Raji (cell line): ENCODE data around the gene SPATA6L.

Experiments
- POLR2A ChIP-seq: IDR thresholded peaks from 2 replicates; pipeline ENCODE4 v1.6.1; 2011; ENCODE audit warnings: low read depth, low read length, control low read depth; ENCODE audit not compliant: insufficient read depth

SPATA6L gene

GRCh38 chr9:4662108-4662988 is 3.9 kb downstream of the SPATA6L start, which contains the start of gene PLPP6:
PLPP6 (plus strand) TSS chr9:4662294; CDS start chr9:4662376, 82 bp downstream.
- TF ChIP-seq POLR2A: peak; percentile 73

GRCh38 chr9:4661611-4662010 is 4.7 kb downstream of the SPATA6L start:
- no peak for TF ChIP-seq POLR2A

DNA sequence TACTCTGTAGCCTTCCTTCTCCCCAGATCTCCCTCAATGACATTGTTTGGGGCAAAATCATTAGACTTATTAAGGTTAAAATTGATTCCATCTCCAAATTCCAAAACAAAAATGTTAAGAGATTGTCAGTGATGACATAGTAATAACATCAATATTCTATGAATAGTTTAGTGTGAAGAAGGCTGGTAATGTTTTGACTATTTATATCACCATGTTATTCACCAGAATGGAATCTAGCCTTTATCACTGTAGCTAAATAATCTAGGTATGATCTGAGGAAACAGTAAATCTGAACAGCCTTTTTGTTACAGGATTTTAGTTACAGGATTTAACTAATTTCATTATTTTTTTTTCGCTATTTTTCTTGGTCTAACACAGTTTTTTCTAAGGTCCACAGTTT is 5.1 kb downstream of the SPATA6L start:
- TF ChIP-seq POLR2A: no peak

DNA sequence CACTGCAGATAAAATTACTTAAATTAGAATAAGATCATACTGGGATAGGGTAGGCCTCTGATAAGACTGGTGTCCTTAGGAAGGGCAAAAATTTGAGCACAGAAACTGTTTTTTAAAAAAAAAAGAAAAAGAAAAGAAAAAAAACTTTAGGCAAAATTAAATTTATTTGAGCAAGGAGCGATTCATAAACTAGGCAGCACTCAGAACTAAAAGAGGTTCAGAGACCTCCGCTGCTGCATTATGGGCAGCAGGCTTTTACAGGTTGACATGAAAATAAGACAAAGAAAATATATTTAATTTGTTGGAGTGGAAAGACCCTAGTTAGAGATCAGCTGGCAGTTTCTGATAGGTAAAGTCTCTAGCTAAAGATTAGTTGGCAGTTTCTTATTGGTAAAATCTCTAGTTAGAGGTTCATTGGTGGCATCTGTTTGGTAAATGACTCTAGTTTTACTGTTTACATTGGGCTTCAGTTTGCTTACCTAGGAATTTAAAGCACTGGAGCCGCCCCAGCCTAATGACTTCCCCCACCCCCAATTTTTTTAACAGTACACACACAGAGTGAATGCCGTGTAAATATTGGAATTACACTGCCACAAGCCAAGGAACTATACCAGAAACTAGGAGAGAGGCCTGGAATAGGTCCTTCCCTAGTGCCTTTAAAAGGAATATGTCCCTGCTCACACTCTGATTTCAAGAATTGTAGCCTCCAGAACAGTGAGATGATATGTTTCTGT is 8.7 kb downstream of the SPATA6L start:
- TF ChIP-seq POLR2A: no peak

GRCh38 chr9:4656621-4657020 is 9.7 kb downstream of the SPATA6L start:
- no peak for TF ChIP-seq POLR2A

DNA sequence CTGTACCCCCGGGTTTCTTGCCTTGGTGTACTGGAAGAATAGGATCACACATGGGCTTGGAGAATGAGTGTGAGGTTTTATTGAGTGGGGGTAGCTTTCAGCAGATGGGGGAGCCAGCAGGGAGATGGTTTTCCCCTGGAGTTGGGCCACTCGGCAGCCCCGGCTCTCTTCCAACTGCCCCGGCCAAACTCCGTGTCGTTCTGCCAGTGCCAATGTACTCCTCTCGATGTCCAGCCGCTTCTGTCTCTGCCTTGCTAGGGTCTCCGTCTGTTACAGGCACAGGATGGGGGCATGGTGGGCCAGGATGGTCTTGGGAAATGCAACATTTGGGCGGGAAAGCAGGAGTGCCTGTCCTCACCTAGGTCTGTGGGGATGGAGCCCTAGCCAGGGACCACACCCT is 11.7 kb downstream of the SPATA6L start:
- no peak for TF ChIP-seq POLR2A

DNA sequence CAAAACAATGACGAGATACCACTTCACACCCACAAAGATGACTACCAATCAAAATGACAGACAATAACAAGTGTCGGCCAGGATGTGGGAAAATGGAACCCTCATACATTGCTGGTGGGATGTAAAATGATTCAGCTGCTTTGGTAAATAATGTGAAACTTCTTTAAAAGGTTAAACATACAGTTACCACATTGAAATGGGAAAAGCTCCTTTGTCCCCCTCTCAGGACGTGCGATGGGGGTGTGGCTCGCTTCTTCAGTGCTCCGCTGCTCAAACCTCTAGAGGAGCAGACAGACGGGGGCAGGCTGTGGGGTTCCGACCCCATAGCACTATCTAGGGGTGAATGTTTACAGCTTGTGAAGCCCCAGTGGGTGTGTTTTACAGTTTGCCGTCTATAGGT is 12.2 kb downstream of the SPATA6L start:
- TF ChIP-seq POLR2A: no peak

DNA sequence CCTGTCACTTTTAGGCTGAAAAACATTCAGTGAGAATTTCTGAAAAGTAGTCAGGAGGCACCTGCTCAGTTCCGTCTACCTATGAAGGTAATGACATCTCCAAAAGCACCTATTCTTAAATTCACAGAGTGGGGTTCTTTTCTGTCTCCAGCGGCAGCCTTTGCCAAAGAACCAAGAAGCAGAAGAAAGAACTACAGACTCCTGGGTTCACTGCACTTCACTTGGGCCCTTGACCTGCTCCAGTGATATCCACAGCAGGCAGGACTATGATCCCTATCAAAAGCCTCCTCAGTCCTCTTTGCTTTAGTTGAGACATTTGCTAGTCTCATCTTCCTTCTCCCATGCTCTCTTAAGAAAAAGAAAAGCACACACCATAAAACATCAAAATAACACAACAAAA is 23.9 kb downstream of the SPATA6L start:
- TF ChIP-seq POLR2A: no peak

DNA sequence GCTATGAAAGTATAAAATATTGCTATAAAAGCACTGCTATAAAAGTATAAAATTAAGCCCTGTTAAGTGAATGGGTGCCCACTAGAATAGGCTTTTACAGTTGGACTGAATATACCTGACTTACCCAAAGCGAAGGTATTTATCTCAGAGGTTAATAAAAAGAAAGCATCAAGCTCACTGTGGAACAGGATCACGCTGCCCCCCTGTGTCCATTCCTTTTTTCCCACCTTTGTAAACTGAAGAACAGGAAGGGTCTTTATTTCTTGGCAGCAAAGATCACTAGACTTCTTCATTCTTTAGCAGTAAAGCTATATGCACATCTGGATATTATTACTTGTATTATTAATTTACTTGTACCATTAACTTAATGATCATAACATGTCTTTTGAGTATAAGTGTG is 26.3 kb downstream of the SPATA6L start:
- no peak for TF ChIP-seq POLR2A

DNA sequence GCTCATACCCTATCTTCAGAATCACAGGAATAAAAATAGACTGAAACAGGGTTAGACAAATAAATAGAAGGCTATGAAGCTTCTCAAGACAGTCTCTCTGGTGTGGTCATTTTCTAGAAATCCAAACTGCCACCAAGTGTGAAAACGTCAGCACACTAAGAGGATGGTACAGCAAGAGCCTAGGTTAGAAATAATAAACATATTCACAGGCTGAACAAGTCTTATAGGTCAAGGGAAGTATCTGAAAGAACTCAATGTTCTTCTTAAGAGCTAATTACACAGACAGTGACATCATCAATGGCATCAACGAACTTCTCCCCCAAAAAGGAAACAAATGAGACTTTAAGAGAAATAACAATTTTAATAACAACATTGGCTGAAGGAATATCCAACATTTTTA is 26.9 kb downstream of the SPATA6L start:
- no peak for TF ChIP-seq POLR2A

DNA sequence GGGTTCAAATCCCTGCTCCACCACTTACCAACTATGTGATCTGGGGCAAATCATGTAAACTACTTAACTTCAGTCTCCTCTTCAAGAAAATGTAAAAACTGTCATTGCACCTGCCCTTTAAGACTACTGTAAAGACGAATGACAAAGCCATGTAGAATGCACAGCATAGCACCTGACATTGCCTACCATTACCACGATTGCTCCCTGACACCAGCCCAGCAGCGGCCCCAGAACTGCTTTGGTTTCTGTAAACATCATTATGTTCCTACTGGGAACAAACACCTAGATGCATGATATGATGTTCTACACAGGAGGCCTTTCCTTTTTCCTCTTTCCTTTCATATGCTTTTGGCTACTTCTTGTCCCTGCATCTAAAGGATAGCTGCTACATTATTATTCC is 27.3 kb downstream of the SPATA6L start:
- no peak for TF ChIP-seq POLR2A

- no peak for TF ChIP-seq POLR2A
Observed at GRCh38 chr9:4630836-4631235, 35.4 kb downstream of the SPATA6L start.

GRCh38 chr9:4622016-4622415 is 44.3 kb downstream of the SPATA6L start:
- no peak for TF ChIP-seq POLR2A

DNA sequence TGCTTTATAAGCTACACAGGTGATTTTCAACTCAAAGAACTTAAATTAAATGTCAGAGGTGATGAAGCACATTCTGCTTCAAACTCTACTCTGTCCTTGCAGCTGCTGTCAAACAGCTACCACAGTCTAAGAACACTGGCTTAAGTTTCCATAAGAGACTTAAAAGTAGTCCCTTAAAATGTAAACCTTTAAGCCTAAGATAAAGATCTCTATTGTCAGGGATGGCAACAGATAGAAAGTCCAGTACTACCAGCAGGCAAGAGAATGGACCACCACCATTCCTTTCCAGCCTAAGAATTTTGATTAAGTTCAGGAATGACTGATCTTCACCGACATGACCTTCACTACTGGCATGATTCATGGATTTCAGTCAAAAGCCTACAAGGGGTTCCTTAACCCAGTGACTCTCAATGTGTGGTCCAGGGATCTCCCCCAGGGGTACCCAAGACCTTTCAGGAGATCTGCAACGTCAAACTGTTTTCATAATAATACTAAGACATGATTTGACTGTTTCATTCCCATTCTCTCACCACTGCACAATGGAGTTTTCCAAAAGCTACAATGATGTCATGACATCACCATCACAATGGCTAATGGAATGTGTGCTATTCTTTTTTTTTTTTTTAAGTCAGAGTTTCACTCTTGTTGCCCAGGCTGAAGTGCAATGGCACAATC is 45.3 kb downstream of the SPATA6L start:
- TF ChIP-seq POLR2A: no peak

DNA sequence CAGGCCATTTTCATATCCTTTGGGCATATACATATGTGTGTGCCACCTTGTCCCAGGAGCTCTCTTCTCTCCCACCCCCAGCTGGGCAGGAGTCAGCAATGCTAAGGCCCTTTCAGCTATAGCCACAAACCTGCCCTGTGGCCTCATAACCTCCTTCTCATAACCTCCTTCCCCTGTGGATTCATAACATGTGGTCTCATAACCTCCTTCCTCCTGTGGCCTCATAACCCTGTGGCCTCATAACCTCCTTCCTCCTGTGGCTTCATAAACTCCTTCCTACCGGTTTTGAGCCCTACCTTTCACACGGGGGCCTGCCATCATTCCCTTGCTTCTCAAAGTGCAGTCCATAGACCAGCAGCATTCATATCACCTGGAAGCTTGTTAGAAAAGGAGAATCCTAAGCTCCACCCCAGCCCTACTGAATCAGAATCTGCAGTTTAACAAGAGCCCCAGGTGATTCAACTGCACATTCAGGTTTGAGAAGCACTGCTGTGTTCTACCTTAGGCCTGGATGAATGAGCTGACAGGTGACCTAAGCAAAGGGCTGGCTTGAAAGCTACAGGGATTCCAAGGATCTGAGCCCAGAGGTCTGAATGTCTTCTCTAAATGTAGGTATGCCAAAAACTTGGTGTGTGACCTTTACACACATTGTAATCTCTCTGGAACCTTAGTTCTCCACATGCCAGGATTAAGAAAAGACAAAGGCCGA is 46.1 kb downstream of the SPATA6L start:
- no peak for TF ChIP-seq POLR2A
